ENCODE measurements around the gene GAB3.

DNA sequence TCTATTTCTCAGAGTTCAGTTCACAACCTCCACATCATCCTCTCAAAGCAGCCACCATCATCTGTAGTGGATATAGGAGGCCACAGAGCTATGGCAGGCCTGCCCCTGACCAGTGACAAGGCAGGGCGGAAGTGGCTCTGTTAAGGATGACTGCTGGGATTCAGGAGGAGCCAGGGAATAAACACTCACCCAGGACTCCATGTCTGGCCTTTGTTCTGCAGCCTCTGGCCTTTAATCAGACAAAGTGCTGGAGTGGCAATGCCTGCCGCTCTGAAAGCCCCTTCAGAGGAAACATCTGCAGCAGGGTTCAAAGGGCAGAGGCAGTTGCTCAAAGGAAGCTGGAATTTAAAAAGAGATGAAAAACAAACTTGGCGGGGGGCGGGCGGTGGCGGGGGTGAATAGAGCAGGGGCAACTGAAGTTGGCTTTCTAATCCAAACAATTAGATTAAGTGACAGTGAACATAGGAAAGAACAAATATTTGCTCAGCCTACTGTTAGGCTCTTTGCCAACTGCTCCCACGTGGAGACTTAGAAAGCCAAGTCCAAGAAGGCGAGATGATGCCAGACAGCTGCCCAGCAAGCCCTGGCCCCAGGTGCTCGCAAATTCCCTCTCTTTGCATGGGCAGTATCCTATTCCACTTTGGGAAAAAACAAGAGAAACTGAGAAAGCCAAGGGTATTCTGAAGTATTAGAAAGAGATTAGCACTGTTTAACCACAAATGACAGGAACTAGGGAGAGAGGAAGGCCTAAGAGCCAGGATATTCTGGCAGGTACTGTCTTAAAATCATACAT, 48.9 kb upstream of the GAB3 start:
- no peak for TF ChIP-seq POLR2AphosphoS5 (IDR thresholded peaks at IDR 0.05; ENCODE audit: borderline replicate concordance, low read depth, low read length)
- TF ChIP-seq EZH2 (IDR thresholded peaks at IDR 0.05), result no peak
